GM23338 (cell line): Measurements from ENCODE around the gene STK17A. TPM values are rescaled to one million over a fixed set of nuclear protein-coding genes. Genes with fewer than 3 reads are reported as not detected.

Source experiments
- ATAC-seq: fragments of 200-7000 bp; cut with Tn5 transposase; 3 replicates; pipeline ENCODE4 v1.9.1; 2020
- DNase-seq: peaks from one replicate; pipeline ENCODE4 v3.0.0-alpha.2; 2015; ENCODE audit warnings: low spot score
- H2AFZ ChIP-seq: fragments of 200-600 bp; sonication (generic); 2 replicates; pipeline ENCODE4 v1.8.0; 2016; ENCODE audit warnings: antibody characterized with exemption, mild to moderate bottlenecking, moderate library complexity
- H3F3A ChIP-seq: fragments of 200-600 bp; sonication (generic); replicated peaks from 2 replicates; pipeline ENCODE4 v1.8.0; 2017; ENCODE audit warnings: antibody characterized with exemption, mixed run types, low read depth
- H3K27ac ChIP-seq: fragments of 200-600 bp; sonication (generic); 2 replicates; pipeline ENCODE4 v1.6.1; 2016; ENCODE audit warnings: low read depth
- H3K27me3 ChIP-seq: fragments of 200-600 bp; sonication (generic); 2 replicates; pipeline ENCODE4 v1.8.0; 2016; ENCODE audit warnings: mild to moderate bottlenecking, mixed run types, moderate library complexity; ENCODE audit not compliant: insufficient read depth
- H3K36me3 ChIP-seq: fragments of 200-600 bp; sonication (generic); 2 replicates; pipeline ENCODE4 v1.8.0; 2016; ENCODE audit warnings: mild to moderate bottlenecking; ENCODE audit not compliant: insufficient read depth
- H3K4me1 ChIP-seq: fragments of 200-600 bp; sonication (generic); 2 replicates; pipeline ENCODE4 v1.8.0; 2016; ENCODE audit warnings: mild to moderate bottlenecking, moderate library complexity; ENCODE audit not compliant: insufficient read depth
- H3K4me2 ChIP-seq: fragments of 200-600 bp; sonication (generic); 2 replicates; pipeline ENCODE4 v1.7.1; 2017; ENCODE audit warnings: mixed run types
- H3K4me3 ChIP-seq: fragments of 200-600 bp; sonication (generic); 2 replicates; pipeline ENCODE4 v1.6.1; 2016; ENCODE audit warnings: mixed run types
- H3K79me2 ChIP-seq: fragments of 200-600 bp; sonication (generic); replicated peaks from 2 replicates; pipeline ENCODE4 v1.8.0; 2017; ENCODE audit warnings: mild to moderate bottlenecking; ENCODE audit not compliant: insufficient read depth
- H3K9me2 ChIP-seq: fragments of 200-600 bp; sonication (generic); 2 replicates; pipeline ENCODE4 v1.8.0; 2017; ENCODE audit not compliant: insufficient read depth
- H4K20me1 ChIP-seq: fragments of 200-600 bp; sonication (generic); replicated peaks from 2 replicates; pipeline ENCODE4 v1.8.0; 2017; ENCODE audit warnings: mild to moderate bottlenecking; ENCODE audit not compliant: insufficient read depth
- H3K27ac Mint-ChIP-seq: 2 replicates; pipeline ENCODE4 v1.8.0; 2020; ENCODE audit warnings: inconsistent platforms, mild to moderate bottlenecking, moderate library complexity, mixed read lengths
- H3K27me3 Mint-ChIP-seq: 3 replicates; pipeline ENCODE4 v1.8.0; 2022; ENCODE audit warnings: low read depth, mild to moderate bottlenecking, moderate library complexity, mixed read lengths, inconsistent platforms; ENCODE audit not compliant: insufficient read depth, poor library complexity
- H3K36me3 Mint-ChIP-seq: 3 replicates; pipeline ENCODE4 v1.8.0; 2021; ENCODE audit warnings: low read depth, mild to moderate bottlenecking, inconsistent platforms, moderate library complexity, mixed read lengths
- H3K4me1 Mint-ChIP-seq: 3 replicates; pipeline ENCODE4 v1.8.0; 2020; ENCODE audit warnings: mild to moderate bottlenecking, inconsistent platforms, mixed read lengths
- H3K4me3 Mint-ChIP-seq: 3 replicates; pipeline ENCODE4 v1.8.0; 2021; ENCODE audit warnings: moderate library complexity, mild to moderate bottlenecking, inconsistent platforms, mixed read lengths
- H3K9me3 Mint-ChIP-seq: 3 replicates; pipeline ENCODE4 v1.8.0; 2020; ENCODE audit warnings: moderate library complexity, mild to moderate bottlenecking, inconsistent platforms, mixed read lengths
- EZH2phosphoT487 ChIP-seq: fragments of 200-600 bp; sonication (generic); IDR thresholded peaks from one replicate; pipeline ENCODE4 v1.8.1; 2018; ENCODE audit warnings: antibody characterized with exemption; ENCODE audit not compliant: unreplicated experiment
- ZNF331 ChIP-seq: fragments of 250-450 bp; sonication (Bioruptor Pico); IDR thresholded peaks from 2 replicates; pipeline ENCODE4 v1.5.0; 2020; ENCODE audit warnings: low read depth, mild to moderate bottlenecking, moderate library complexity
- polyA plus RNA-seq: library from polyadenylated mRNA; unstranded; fragments of >200 nt; fragmentation: Nextera tagmentation; extraction: Ambion mirVana; gene quantifications from 2 replicates; pipeline ENCODE4 v1.2.1, GENCODE V29; 2016
- total RNA-seq: library from RNA; depleted of rRNA; stranded (reverse); fragments of >200 nt; shearing (Covaris generic); gene quantifications from 2 replicates; pipeline ENCODE4 v1.2.3, GENCODE V29; 2014
- TF ChIP-seq, protein P1 (sequence below): fragments of 250-450 bp; sonication (Bioruptor Pico); IDR thresholded peaks from 2 replicates; pipeline ENCODE4 v1.5.0; 2020; ENCODE audit warnings: mild to moderate bottlenecking, moderate library complexity

Gene STK17A
- total and polyA plus RNA-seq, 2 experiments from 2014 or later, result 21.2 to 21.8 TPM

DNA sequence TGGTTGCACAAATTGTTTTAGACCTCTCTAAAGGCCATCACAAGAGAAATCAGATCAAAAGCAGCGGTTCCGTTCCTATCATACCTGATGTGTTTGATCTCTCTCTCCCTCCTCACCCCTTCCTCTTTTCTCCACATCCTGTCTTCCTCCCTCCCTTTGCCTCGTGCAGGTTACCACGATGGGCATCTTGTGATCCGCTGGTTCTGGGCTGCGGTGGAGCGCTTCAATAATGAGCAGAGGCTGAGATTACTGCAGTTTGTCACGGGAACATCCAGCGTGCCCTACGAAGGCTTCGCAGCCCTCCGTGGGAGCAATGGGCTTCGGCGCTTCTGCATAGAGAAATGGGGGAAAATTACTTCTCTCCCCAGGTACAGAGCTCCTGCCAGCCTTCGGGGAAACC is 28.5 kb upstream of the STK17A start (continued):
- TF ChIP-seq, protein P1, sequence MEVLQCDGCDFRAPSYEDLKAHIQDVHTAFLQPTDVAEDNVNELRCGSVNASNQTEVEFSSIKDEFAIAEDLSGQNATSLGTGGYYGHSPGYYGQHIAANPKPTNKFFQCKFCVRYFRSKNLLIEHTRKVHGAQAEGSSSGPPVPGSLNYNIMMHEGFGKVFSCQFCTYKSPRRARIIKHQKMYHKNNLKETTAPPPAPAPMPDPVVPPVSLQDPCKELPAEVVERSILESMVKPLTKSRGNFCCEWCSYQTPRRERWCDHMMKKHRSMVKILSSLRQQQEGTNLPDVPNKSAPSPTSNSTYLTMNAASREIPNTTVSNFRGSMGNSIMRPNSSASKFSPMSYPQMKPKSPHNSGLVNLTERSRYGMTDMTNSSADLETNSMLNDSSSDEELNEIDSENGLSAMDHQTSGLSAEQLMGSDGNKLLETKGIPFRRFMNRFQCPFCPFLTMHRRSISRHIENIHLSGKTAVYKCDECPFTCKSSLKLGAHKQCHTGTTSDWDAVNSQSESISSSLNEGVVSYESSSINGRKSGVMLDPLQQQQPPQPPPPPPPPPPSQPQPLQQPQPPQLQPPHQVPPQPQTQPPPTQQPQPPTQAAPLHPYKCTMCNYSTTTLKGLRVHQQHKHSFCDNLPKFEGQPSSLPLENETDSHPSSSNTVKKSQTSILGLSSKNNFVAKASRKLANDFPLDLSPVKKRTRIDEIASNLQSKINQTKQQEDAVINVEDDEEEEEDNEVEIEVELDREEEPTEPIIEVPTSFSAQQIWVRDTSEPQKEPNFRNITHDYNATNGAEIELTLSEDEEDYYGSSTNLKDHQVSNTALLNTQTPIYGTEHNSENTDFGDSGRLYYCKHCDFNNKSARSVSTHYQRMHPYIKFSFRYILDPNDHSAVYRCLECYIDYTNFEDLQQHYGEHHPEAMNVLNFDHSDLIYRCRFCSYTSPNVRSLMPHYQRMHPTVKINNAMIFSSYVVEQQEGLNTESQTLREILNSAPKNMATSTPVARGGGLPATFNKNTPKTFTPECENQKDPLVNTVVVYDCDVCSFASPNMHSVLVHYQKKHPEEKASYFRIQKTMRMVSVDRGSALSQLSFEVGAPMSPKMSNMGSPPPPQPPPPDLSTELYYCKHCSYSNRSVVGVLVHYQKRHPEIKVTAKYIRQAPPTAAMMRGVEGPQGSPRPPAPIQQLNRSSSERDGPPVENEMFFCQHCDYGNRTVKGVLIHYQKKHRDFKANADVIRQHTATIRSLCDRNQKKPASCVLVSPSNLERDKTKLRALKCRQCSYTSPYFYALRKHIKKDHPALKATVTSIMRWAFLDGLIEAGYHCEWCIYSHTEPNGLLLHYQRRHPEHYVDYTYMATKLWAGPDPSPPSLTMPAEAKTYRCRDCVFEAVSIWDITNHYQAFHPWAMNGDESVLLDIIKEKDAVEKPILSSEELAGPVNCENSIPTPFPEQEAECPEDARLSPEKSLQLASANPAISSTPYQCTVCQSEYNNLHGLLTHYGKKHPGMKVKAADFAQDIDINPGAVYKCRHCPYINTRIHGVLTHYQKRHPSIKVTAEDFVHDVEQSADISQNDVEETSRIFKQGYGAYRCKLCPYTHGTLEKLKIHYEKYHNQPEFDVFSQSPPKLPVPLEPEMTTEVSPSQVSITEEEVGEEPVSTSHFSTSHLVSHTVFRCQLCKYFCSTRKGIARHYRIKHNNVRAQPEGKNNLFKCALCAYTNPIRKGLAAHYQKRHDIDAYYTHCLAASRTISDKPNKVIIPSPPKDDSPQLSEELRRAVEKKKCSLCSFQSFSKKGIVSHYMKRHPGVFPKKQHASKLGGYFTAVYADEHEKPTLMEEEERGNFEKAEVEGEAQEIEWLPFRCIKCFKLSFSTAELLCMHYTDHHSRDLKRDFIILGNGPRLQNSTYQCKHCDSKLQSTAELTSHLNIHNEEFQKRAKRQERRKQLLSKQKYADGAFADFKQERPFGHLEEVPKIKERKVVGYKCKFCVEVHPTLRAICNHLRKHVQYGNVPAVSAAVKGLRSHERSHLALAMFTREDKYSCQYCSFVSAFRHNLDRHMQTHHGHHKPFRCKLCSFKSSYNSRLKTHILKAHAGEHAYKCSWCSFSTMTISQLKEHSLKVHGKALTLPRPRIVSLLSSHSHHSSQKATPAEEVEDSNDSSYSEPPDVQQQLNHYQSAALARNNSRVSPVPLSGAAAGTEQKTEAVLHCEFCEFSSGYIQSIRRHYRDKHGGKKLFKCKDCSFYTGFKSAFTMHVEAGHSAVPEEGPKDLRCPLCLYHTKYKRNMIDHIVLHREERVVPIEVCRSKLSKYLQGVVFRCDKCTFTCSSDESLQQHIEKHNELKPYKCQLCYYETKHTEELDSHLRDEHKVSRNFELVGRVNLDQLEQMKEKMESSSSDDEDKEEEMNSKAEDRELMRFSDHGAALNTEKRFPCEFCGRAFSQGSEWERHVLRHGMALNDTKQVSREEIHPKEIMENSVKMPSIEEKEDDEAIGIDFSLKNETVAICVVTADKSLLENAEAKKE (CRISPR knock-in tag), result no peak

DNA sequence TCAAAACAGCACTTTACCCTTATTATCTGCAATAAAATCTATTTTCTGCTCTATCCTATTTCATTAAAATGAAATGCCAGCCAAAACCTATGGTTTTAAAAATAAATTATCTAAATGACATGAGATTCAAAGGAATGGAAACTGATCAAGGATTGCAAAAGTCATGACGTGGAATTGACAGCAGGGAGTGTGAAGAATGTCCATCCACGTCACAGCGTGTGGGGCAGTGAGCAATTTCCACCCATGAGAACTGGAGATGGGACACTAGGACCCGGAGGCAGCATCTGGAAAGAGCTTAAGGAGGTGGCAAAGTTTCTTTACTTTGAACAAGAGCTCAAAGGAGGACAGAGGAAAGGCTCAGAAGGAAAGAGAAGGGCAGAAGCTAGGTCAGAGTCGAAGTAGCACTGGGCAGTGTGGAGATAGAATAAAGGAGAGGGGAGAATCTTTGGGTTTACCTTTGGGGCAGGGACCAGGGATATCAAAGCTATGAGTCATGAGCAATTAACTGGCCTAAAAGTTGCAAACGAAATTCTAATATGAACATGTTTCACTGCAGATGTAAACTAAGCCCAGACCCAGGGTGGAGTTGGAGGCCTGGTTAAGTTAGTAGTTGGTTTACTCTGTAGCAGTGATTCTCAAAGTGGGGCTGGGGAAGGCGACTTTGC is 24.9 kb upstream of the STK17A start:
- Histone ChIP-seq H3K4me3 (no peak overlapping the region), H3K27ac (no peak overlapping the region), H3K4me1 (peaks cover 17% of the 10 kb centered on the region), H3K79me2 (no peaks in the 10 kb centered on the region), H3F3A (peaks cover 5% of the 10 kb centered on the region), H4K20me1 (no peaks in the 10 kb centered on the region), H3K27me3 (no peaks in the 10 kb centered on the region), H3K36me3 (no peaks in the 10 kb centered on the region), H3K9me2 (peaks cover 9% of the 10 kb centered on the region; the same call in 1 of the 2 replicates), H2AFZ (no peak overlapping the region), H3K4me2 (no peak overlapping the region)
- no peak overlapping the region for H3K27ac Mint-ChIP-seq
- DNase-seq (no peak), ATAC-seq (no peak)
- no peak overlapping the region for H3K4me3 Mint-ChIP-seq
- peaks cover 2% of the 10 kb centered on the region for H3K27me3 Mint-ChIP-seq
- no peaks in the 10 kb centered on the region for H3K9me3 Mint-ChIP-seq
- H3K36me3 Mint-ChIP-seq, result no peaks in the 10 kb centered on the region; the same call in 2 of the 3 replicates
- no peak for TF ChIP-seq ZNF331 (CRISPR knock-in tag)
- TF ChIP-seq, protein P1 (CRISPR knock-in tag), result no peak
- TF ChIP-seq EZH2phosphoT487, result no peak
- peaks cover 19% of the 10 kb centered on the region for H3K4me1 Mint-ChIP-seq
